NK-92 treated with Interleukin-12 subunit alpha and Interleukin-12 subunit beta, amount 100 ng/mL, for 24 hours (cell line): ENCODE results near the gene FCGR3B.
"Not testable (repeated sequence)": the region's sequence is repeated elsewhere in the genome, so short reads cannot be mapped to it uniquely, and the experiment has no call there.

Source experiments
- DNase-seq: peaks from one replicate; lab custom pipeline; 2025; lab: John Stamatoyannopoulos, UW

Gene FCGR3B

DNA sequence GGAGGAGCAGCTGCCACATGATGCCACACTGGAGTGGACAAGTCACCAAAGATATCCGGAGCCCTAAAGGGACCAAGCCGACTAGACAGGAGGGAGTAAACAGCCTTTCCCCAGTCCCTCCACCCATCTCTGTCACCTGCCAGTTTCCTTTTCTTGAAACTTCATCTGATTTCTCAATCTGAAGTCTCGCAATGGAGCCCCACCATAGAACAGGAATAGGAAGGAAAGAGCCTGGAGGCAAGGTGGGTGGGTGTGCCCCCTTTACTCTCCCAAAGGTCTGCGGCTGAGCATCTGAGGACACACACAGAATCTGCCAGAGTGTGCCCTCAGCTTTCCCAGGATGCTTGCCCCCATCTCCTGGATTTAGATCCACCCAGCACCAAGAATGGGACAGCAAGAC is at the start of gene FCGR3B:
Gene FCGR3B (minus strand): TSS at position 101 of the 400 bp plus-strand sequence. CDS start 82 bp downstream, at position 19.
- no peak for DNase-seq

DNA sequence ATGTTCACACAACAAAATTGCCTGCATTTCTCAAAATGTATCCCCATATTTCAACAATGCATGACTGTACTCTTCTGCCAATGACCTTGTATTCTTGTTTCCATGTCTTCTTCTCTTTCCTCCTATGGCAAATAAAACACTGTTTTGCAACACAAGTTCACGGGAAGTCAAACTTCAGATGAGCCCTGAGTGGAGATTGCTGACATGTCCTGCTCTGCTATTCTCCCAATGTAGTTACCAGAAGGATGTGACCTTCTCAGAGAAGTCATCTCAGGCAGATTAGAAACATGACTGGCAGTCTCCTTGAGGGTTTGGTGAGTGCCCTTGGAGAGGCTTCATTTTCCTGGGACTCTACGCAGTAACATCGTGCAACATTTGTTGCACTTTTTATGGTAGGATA is 47.5 kb upstream of the FCGR3B start:
- DNase-seq, result no peak

DNA sequence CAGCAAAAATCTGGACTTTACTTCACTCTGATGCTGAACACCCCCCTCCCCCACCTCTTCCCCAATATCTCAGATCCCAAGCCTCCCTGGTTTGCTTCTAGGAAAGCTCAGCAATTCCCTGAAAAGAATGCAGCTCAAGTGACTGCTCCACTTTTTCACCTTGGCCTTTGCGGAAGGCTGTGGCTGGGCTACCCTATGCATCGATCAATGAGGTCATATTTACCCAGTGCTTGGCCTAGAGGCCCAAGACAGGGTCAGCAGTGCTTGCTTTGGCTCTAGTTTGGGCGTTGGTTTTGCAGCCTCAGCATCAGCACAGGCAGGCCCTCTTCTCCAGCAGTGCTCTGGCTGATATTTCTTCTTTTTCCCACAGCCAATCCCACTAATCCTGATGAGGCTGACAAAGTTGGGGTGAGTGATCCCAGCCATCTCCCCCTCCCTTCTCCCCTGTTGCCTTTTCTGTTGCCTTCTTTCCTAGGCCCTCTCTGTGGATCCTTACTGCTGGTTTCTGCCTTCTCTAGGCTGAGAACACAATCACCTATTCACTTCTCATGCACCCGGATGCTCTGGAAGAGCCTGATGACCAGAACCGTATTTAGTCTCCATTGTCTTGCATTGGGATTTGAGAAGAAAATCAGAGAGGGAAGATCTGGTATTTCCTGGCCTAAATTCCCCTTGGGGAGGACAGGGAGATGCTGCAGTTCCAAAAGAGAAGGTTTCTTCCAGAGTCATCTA is 46.1 kb upstream of the FCGR3B start:
- DNase-seq, result no peak

DNA sequence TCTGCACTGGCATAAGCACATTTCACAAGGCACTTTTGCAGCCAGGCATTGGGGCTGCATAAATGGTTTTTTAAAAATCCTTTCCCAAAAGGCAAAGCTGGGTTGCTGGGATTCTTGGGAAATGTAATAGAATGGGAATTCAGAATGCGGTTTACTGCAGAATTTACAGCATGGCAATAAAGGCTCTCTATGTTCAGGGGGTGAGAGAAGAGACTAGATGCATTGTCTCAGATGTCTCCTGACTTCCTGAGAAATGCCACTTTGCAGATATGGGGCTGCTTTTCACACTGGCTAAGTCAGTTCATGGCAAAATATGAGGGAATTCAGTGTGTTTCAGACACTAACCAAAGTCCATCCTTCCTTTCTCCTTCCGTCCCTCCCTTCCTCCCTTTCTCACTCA is 45.5 kb upstream of the FCGR3B start:
- no peak for DNase-seq

DNA sequence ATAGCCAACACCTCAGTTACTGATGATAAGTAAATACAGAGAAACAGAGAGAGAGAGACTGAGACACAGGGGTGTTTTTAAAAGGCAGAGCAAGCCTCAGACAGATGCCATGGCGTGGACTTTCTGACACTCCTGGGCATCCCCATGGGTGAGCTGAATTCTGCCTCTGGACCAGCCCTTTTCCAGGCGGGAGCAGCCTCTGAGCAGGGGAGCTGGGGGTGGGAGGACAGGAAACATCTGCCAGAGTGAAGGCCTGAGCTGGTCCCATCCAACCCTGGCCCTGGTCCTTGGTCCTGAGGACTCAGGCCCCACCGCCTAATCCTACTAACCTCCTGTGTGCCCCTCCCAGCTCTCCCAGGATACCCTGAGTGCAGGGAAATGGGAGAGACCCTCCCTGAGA is 43.9 kb upstream of the FCGR3B start:
- not testable (repeated sequence) for DNase-seq

DNA sequence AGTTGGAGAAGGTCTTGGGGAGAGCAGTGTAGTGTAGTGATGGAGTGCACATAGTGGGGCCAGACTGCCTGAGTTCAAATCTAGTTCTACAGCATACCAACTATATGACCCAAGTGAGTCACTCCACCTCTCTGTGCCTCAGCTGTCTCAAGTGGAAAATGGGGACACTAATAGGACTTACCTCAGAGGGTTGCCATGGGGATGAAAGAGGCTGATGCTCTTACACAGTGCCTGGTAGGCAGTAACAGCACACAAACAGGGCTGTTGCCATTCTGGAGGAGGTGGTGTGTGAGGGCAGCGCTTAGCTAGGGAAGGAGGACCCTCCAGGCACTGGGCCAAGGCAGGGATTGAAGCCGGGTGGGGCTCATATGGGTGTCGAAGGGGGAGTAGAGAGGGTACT is 43.5 kb upstream of the FCGR3B start:
- not testable (repeated sequence) for DNase-seq

DNA sequence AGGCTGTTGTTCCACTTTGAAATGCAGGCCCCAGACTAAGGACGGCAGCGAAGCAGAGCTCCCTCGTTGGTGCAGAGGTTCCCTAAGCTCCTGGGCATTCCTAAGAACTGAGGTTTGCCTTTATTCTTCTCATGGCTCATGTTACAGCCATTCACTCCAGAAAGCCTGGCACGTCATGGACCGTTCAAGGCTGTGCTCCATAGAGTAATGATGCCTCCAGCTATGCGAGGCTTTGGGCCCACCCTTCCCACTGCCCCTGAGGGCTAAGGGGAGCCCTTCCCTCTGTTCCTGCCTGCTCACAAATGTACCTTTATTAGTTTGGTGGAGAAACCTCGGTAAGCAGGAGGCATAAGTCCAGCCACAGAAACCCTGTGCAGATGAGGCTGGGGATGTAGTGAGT is 42.5 kb upstream of the FCGR3B start:
- DNase-seq, result not testable (repeated sequence)

DNA sequence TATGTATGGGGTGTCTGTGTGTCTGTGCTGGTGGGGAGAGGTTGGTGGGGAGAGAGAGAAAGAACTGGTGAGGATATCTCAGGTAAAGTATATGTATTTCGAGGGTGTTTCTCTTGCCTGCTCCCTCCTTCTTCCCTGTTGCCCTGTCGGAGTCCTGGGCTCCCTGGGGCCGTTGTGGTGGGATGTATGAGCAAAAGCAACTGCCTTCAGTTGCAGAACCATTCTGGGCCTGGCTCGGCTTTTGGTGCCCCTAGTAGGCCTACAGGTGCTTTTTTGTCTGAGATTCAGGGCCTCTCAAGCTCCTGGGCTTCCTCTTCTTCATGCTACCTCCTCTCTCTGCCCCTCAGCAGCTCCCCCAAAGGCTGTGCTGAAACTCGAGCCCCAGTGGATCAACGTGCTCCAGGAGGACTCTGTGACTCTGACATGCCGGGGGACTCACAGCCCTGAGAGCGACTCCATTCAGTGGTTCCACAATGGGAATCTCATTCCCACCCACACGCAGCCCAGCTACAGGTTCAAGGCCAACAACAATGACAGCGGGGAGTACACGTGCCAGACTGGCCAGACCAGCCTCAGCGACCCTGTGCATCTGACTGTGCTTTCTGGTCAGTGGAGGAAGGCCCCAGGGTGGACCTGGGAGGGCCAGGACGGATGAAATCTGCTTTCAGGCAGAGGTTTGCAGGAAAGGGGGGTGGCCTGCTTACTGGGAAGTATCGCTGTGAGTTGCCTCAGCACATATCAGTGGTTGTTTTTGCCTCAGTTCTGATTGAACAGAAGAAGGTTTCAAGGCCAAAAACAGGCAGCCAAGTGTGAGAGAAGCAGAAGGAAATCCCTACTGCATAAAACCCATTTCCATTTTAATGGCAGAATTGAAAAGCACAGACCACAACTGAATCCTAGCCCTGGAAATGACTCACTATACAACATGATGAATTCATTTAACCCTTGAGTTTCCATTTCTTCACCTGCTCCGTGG is 40.4 kb upstream of the FCGR3B start:
- DNase-seq, result not testable (repeated sequence)

DNA sequence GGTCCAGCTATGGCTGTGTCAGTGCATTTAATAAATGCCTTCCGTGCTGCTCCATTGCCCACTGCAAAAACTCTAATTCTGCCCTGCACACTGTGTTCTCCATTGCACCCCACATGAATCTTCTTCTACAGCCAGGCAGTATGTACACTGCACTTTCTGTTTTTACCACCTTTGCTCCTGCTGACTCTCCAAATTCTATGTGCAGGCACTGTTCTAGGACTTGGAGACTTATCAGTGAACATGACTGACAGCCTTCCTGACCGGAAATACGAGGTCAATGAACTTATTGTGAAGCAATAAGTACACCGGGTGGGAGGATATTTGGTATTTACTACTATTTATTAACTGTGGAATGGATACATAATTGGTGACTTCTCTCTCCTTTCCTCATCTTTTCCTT is 33.7 kb upstream of the FCGR3B start:
- DNase-seq, result not testable (repeated sequence)

DNA sequence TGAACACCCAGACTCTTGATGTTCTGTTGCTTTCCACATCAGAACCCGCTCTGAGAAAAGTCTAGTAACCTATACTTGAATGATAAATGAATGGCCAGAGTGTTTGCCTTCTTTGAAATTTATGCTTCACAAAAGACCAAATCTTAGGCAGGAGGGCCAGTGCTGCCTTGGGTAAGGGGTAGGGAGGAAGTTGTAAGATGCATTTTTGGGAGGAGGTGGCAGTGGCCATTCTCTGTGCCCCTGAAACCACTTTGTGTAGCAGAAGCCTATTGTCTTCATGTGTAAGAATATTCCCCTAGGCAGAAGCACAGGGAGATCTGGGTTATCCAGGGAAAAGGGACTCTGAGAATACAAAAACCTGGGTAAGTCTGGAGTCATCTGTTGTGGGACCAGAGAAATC is 32.6 kb upstream of the FCGR3B start:
- DNase-seq, result not testable (repeated sequence)

DNA sequence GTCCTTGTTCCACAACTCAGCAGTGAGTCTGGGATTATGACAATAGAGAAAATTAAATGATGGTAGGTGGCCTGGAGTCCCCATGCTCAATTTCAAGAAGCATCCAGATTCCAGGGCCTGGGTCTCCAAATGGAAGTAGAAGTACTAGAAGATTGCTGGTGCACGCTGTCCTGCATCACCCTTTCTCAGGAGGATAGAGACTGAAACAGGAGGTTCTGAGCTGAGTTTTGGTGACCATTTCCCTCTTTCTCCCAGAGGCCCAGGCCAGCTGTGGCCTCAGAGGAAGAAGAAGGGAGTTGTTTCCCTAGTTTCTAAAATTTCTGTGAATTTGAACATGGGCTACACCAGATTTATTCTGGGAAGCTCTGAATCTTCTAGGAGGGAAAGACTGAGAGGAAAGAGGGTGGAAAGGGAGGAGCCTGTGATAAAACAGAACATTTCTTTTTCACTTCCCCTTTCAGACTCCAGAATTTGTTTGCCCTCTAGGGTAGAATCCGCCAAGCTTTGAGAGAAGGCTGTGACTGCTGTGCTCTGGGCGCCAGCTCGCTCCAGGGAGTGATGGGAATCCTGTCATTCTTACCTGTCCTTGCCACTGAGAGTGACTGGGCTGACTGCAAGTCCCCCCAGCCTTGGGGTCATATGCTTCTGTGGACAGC is 31.8 kb upstream of the FCGR3B start, which contains the start of gene FCGR2B:
Gene FCGR2B (plus strand): TSS at position 460 of the 656 bp plus-strand sequence. CDS start 99 bp downstream, at position 559.
- DNase-seq, result not testable (repeated sequence)

DNA sequence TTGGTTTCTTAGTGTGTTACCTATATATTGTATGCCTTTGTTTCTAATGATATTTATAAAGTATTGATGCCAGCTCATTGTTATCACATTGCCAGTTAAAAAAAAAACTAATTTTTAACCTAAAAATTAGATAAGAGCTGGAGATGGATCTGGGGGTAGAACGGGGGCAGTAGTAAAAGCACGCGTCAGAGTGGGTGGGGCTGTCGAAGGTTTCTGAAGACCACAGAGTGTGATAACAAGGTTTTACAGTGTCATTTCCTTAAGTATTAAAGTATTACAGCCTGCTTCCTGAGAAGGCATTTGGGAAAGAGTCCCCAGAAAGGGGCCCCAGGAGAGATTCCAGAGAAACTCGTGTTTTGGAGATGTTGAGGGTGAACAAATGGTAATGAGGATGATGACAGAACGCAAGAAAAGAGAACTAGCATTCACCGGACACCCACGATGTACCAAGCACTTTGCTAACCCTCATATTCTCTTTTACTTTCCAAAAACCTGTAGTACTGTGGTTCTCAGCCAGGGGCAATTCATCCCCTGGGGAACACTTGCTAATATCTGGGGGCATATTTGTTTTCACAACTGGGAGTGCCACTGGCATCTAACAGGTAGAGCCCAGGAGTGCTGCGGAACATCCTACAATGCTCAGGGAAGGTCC is 30.8 kb upstream of the FCGR3B start:
- not testable (repeated sequence) for DNase-seq

DNA sequence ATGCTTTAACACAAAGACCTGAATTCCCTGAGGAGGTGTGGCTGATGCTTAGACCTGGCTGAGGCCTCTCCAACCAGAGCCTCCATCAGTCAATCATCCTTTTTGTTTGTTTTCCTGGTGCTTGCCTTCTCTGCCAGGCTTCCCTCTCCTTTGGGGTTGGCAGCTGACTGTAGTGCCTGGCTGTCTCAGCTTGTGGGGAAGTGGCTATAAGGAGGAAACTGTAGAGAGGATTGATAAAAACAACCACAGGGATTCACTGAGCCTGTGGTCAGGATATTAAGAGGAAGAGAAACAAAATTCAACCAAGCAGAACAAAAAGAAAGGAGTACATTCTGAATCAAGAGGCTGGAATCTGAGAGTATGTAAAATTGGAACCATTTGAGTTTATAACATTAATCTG is 27.5 kb upstream of the FCGR3B start:
- DNase-seq, result not testable (repeated sequence)

DNA sequence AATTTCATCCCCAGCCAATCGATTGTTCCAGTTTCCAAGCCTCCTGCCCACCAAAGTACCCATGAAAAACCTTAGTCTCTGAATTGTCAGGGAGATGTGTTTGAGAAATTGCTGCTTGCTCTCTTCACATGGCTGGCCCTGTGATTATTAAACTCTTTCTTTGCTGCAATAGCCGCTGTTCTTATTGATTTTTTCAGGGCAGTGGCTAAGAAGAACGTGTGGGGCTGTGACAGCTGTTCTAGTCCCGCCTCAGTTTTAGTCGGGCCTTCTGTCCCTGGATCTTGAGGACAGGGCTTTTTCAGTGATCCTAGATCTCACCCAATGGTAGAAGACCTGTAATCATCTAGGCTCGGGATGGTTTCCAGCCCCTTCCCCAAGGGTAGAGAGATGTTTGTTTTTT is 23.0 kb upstream of the FCGR3B start:
- not testable (repeated sequence) for DNase-seq

DNA sequence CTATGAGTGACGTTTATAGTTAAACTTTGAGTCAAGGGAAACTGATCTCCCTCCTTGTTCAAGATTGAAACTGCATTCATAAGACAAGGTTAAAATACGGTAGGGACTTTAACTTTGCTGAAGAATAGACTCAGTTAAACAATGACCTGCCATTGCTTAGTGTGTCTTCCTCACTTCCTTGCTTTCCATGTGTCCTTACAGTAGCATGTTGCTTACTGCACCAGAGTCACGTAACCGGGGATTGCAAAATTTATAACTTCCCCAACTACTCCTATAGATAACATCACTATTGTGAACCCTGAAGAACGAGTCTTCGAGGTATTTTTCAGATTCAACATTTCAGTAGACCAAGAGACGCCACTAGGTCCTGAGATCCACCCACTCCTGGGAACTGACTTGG is 22.6 kb upstream of the FCGR3B start:
- DNase-seq, result not testable (repeated sequence)

DNA sequence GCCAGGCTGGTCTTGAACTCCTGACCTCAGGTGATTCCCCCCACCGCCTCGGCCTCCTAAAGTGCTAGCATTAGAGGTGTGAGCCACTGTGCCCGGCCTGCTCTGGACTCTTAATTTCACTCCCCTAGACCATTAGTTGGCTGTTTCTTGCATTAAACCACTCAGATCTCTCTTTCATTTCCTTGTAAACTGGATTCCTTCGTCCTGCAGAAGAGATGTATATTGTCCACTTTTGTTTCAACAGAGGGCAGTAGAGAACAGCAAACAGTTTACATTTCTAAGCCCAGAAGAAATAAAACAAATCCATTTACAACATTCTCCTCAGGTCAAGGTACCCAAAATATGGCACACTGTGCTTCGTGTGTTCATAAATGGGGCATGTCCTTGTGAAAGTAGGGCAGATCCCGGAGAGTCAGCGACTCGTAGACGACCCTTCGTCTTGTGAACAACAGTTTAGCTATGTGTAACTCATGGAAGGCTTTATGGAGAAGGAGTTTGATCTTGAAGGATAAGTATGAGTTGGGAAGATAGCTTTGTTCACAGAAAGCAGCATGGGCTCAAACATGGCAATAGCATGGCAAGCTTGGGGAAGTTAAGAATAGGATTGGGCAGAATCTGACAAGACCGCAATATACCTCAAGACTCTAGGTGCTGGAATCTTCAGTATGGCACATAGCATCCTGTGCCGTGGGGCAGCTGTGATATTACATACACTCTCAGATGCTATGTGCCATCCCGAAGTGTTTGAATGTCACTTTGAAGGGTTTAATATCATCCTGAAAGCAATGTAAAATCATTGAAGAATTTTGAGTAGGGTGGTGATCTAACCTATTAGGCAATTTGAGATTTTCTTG is 16.8 kb upstream of the FCGR3B start:
- DNase-seq, result not testable (repeated sequence)

DNA sequence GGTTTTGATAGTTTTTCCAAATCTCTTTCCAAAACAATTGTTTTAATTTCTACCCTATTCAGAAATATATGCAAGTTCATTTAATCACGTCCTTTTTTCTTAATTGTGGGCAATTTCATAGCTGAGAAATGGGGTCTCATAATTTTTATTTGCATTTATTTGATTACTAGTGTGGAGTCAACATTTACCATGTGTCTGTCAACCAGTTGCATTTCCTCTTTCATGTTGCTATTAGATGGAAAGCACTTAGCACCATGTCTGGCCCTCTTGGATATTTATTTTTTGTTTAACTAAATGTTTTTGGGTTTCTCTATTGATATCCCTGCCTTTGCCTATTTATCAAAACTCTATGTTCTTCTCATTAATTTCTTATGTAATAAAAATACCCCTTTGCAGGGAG is 13.9 kb upstream of the FCGR3B start:
- DNase-seq, result not testable (repeated sequence)

DNA sequence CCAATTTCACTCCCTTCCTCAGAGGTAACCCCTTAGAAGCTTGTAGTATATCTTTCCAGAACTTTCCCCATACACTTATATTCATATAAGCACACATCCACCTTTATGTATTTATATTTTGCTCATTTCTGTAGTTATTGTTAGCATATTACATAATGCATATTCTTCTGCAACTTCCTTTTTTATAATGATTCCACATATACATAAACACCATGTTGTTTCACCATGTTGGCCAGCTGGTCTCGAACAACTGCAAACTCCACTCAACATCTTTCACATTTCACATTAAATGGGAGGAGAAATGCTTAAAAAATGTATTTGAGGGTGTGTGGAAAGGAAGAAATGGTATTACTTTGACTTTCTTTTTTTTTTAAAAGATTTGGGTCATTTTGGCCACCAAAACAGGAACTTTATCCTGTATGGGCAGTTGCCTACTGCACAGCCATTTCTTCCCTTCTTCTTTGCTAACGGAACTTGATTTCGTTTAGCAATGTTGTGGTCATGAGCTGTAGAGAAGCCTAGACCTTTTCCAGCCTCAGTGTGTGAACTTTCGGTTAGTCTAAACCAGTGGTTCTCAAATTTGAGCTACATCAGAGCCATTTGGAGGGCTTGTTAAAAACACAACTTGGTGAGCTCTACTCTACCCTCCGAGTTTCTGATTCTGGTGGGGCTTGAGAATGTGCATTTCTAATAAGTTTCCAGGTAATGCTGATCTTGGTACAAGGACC is 12.7 kb upstream of the FCGR3B start:
- not testable (repeated sequence) for DNase-seq

DNA sequence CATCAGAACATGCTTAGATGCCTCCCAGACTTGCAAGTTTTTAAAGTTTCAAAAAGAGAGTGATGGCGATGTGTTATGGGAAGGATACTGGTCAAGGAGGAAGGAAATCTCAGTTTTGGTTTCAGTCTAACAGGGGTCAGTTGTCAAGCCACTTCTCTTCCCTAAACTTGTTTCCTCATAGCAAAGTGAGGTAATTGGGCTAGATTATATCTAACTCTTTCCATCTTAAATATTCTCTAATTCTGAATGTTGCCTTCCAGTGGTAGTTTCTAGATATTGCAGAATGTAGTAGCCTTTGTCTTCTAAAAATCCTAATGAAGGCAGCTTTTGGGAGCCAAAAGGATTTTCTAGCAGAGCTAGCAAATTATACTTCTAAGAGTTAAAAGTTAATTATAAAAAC is 11.7 kb upstream of the FCGR3B start:
- DNase-seq, result not testable (repeated sequence)

DNA sequence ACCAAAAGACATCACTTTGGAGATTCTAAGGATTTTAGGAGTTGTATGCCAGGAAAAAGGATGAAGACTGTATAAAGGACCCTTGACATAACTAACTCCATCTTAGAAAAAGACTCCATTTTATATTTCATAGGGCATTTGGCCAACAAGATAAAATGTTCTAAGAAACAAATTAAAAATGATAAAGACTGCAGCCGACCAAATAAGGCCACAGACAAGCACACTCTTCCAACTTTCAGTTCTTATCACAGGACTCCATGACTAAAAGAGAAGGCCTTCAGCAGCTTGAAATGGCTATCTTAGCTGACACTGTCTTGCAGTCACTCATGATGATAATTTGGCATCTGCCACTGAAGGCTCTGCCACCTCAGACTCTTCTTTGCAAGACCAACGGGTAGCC is 8.2 kb upstream of the FCGR3B start:
- not testable (repeated sequence) for DNase-seq
